Fibroblast of skin of back (primary cell): ENCODE results near the gene SPRY1. TPM values are rescaled to one million over a fixed set of nuclear protein-coding genes. Genes with fewer than 3 reads are reported as not detected.

ENCODE experiments used
- DNase-seq: peaks from one replicate; pipeline ENCODE4 v3.0.0-alpha.2; 2013
- polyA plus RNA-seq, 2 experiments: library from polyadenylated mRNA; unstranded; fragments of 120-200 nt; gene quantifications; one replicate each; pipeline ENCODE4 v1.2.1, GENCODE V29; 2013; ENCODE audit not compliant: insufficient read length in 2 of 2

SPRY1 gene
- 7.5 TPM for polyA plus RNA-seq (2013, experiment 1 of 2; ENCODE audit: insufficient read length)
- 13.4 TPM for polyA plus RNA-seq (2013, experiment 2 of 2; ENCODE audit: insufficient read length)

GRCh38 chr4:123396307-123397143 is at the start of gene SPRY1:
SPRY1 (plus strand) TSS chr4:123396795; CDS start chr4:123401592, 4,797 bp downstream.
- peak; percentile 86 for DNase-seq

- no peak for DNase-seq
Observed at GRCh38 chr4:123346951-123347350, 49.6 kb upstream of the SPRY1 start.

- no peak for DNase-seq
Observed at GRCh38 chr4:123348946-123349345, 47.6 kb upstream of the SPRY1 start.

- DNase-seq, result no peak
Observed at GRCh38 chr4:123349421-123350190, 47.0 kb upstream of the SPRY1 start.

GRCh38 chr4:123350191-123350544 is 46.4 kb upstream of the SPRY1 start:
- no peak for DNase-seq

GRCh38 chr4:123350726-123351125 is 45.9 kb upstream of the SPRY1 start:
- DNase-seq, result no peak

GRCh38 chr4:123351713-123352112 is 44.9 kb upstream of the SPRY1 start:
- DNase-seq, result no peak

GRCh38 chr4:123352240-123352945 is 44.2 kb upstream of the SPRY1 start:
- peak; percentile 7 for DNase-seq

- no peak for DNase-seq
Observed at GRCh38 chr4:123352966-123353365, 43.6 kb upstream of the SPRY1 start.

- no peak for DNase-seq
Observed at GRCh38 chr4:123353656-123354055, 42.9 kb upstream of the SPRY1 start.

- DNase-seq, result no peak
Observed at GRCh38 chr4:123354701-123355100, 41.9 kb upstream of the SPRY1 start.

- DNase-seq, result no peak
Observed at GRCh38 chr4:123356921-123357320, 39.7 kb upstream of the SPRY1 start.

GRCh38 chr4:123359449-123360315 is 36.9 kb upstream of the SPRY1 start:
- no peak for DNase-seq

- peak; percentile 75 for DNase-seq
Observed at GRCh38 chr4:123361195-123361861, 35.3 kb upstream of the SPRY1 start.

- no peak for DNase-seq
Observed at GRCh38 chr4:123362103-123362502, 34.5 kb upstream of the SPRY1 start.

- no peak for DNase-seq
Observed at GRCh38 chr4:123363729-123364128, 32.9 kb upstream of the SPRY1 start.

GRCh38 chr4:123364906-123365305 is 31.7 kb upstream of the SPRY1 start:
- no peak for DNase-seq

GRCh38 chr4:123365412-123365811 is 31.2 kb upstream of the SPRY1 start:
- DNase-seq, result no peak

GRCh38 chr4:123366144-123366748 is 30.3 kb upstream of the SPRY1 start:
- no peak for DNase-seq

- no peak for DNase-seq
Observed at GRCh38 chr4:123378794-123379193, 17.8 kb upstream of the SPRY1 start.

- peak; percentile 40 for DNase-seq
Observed at GRCh38 chr4:123379392-123379791, 17.2 kb upstream of the SPRY1 start.
